K562 (cell line): ENCODE measurements around the gene USP48. TPM values are rescaled to one million over a fixed set of nuclear protein-coding genes. Genes with fewer than 3 reads are reported as not detected.

Source experiments
- BCL6 ChIP-seq: fragments of 250-450 bp; sonication (Bioruptor Pico); IDR thresholded peaks from 2 replicates; pipeline ENCODE4 v1.4.0; 2020
- BDP1 ChIP-seq: IDR thresholded peaks from 3 replicates; pipeline ENCODE4 v1.6.1; 2011; ENCODE audit not compliant: insufficient read length, insufficient read depth
- GABPA ChIP-seq: fragments of 200-800 bp; sonication (Bioruptor generic); conservative IDR thresholded peaks from 2 replicates; pipeline ENCODE4 v1.6.1; 2016; ENCODE audit warnings: low read depth, missing genetic modification characterization, missing compliant biosample characterization
- HDAC2 ChIP-seq: fragments of 450-650 bp; IDR thresholded peaks from 2 replicates; pipeline ENCODE4 v1.6.1; 2016; ENCODE audit warnings: mild to moderate bottlenecking
- HLTF ChIP-seq: fragments of 450-650 bp; IDR thresholded peaks from 2 replicates; pipeline ENCODE4 v1.6.1; 2016
- MTA1 ChIP-seq: fragments of 450-650 bp; IDR thresholded peaks from 2 replicates; pipeline ENCODE4 v1.6.1; 2017; ENCODE audit warnings: borderline replicate concordance
- NONO ChIP-seq, 2 experiments: fragments of 200-400 bp in 1 of 2; fragments of 450-650 bp in 1 of 2; formaldehyde crosslinking in 1 of 2; IDR thresholded peaks; 2 replicates each; pipeline ENCODE4 v1.6.1; 2017; ENCODE audit warnings: low read depth in 2 of 2, mild to moderate bottlenecking in 2 of 2, moderate library complexity in 2 of 2, low read length in 1 of 2
- SIN3A ChIP-seq, 2 experiments: fragments of 150-350 bp in 1 of 2; IDR thresholded peaks; 2 replicates each; pipeline ENCODE4 v1.6.1; 2011 to 2016; ENCODE audit warnings: borderline replicate concordance in 2 of 2, low read depth in 2 of 2, low read length in 2 of 2, mild to moderate bottlenecking in 2 of 2, moderate library complexity in 2 of 2; ENCODE audit not compliant: control insufficient read depth in 1 of 2
- STAT5B ChIP-seq: fragments of 250-450 bp; sonication (Bioruptor Pico); IDR thresholded peaks from 2 replicates; pipeline ENCODE4 v1.8.0; 2021; ENCODE audit warnings: mild to moderate bottlenecking, inconsistent platforms
- ZFP36 ChIP-seq: fragments of 150-350 bp; IDR thresholded peaks from 2 replicates; pipeline ENCODE4 v1.6.1; 2018; ENCODE audit warnings: low read length, low read depth; ENCODE audit not compliant: partially characterized antibody
- polyA plus RNA-seq, 8 experiments: library from polyadenylated mRNA; depleted of rRNA in 4 of 8; stranded (reverse) in 5 of 8; unstranded in 3 of 8; fragments of >200 nt; fragmentation: Nextera tagmentation in 2 of 8; fragmentation: Illumina TruSeq in 1 of 8; extraction: Ambion mirVana in 2 of 8; extraction: Trizol in 1 of 8; gene quantifications; 2 replicates each; pipeline versions ENCODE4 v1.2.1 to v1.2.3, GENCODE V29; 2011 to 2014; ENCODE audit warnings: inconsistent platforms in 1 of 8, missing spikeins in 1 of 8
- total RNA-seq, 7 experiments: library from RNA; depleted of rRNA in 6 of 7; stranded (reverse); fragments of >200 nt in 6 of 7; fragmentation: Illumina TruSeq in 2 of 7; extraction: Trizol in 2 of 7; gene quantifications; 2 replicates each; pipeline versions ENCODE4 v1.2.1 to v1.2.3, GENCODE V29; 2011 to 2021; ENCODE audit warnings: low replicate concordance in 1 of 7
- TF ChIP-seq, protein P1 (sequence below): fragments of 450-650 bp; IDR thresholded peaks from 2 replicates; pipeline ENCODE4 v1.6.1; 2014; ENCODE audit warnings: low read depth, mild to moderate bottlenecking, moderate library complexity, borderline replicate concordance
- TF ChIP-seq, protein P2 (sequence below): IDR thresholded peaks from 2 replicates; pipeline ENCODE4 v1.6.1; 2012; ENCODE audit warnings: low read depth, low read length, improper control_type of control experiment, borderline replicate concordance
- TF ChIP-seq, protein P3 (sequence below), 2 experiments: fragments of 450-650 bp; formaldehyde crosslinking in 1 of 2; IDR thresholded peaks; 2 replicates each; pipeline versions ENCODE4 v1.4.0 to v1.6.1; 2014 to 2020; ENCODE audit warnings: mild to moderate bottlenecking in 2 of 2, borderline replicate concordance in 1 of 2, low read depth in 1 of 2
- TF ChIP-seq, protein P4 (sequence below): fragments of 450-650 bp; IDR thresholded peaks from 2 replicates; pipeline ENCODE4 v1.6.1; 2016; ENCODE audit warnings: borderline replicate concordance

USP48 gene
- total and polyA plus RNA-seq, 9 of the 15 experiments (the other 6 are each of a cell fraction or from before 2014, with no cell fraction given) = 23.3 to 123 (median 106) TPM

DNA sequence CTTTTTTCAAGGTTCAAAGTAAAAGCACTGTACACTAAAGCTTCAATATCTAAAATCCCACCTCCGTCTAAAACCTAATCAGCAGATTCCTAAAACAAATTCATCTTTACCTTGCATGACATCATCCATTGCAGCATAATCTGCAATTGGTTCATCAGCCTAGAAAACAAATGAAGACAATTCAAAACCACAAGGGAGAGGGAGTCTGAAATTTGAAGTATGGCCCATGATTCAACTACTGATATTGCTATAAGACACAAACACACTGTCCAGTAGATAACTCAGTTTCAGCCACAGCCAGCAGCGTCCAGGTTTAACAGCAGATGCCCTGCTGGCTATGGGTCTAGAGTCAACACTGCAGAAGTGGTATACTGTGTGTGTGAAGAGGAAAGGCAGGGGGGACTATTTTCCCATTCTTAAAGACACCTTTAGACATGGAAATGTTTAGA is 95.8 kb downstream of the USP48 start (continued):
- no peak for TF ChIP-seq BCL6 (CRISPR knock-in tag)
- TF ChIP-seq, protein P1, sequence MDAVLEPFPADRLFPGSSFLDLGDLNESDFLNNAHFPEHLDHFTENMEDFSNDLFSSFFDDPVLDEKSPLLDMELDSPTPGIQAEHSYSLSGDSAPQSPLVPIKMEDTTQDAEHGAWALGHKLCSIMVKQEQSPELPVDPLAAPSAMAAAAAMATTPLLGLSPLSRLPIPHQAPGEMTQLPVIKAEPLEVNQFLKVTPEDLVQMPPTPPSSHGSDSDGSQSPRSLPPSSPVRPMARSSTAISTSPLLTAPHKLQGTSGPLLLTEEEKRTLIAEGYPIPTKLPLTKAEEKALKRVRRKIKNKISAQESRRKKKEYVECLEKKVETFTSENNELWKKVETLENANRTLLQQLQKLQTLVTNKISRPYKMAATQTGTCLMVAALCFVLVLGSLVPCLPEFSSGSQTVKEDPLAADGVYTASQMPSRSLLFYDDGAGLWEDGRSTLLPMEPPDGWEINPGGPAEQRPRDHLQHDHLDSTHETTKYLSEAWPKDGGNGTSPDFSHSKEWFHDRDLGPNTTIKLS = no peak; the same call in 1 of the 2 replicates
- no peak for TF ChIP-seq NONO (IDR thresholded peaks at IDR 0.05; ENCODE audit: low read depth in 2 of 2, low read length in 1 of 2)
- TF ChIP-seq, protein P2, sequence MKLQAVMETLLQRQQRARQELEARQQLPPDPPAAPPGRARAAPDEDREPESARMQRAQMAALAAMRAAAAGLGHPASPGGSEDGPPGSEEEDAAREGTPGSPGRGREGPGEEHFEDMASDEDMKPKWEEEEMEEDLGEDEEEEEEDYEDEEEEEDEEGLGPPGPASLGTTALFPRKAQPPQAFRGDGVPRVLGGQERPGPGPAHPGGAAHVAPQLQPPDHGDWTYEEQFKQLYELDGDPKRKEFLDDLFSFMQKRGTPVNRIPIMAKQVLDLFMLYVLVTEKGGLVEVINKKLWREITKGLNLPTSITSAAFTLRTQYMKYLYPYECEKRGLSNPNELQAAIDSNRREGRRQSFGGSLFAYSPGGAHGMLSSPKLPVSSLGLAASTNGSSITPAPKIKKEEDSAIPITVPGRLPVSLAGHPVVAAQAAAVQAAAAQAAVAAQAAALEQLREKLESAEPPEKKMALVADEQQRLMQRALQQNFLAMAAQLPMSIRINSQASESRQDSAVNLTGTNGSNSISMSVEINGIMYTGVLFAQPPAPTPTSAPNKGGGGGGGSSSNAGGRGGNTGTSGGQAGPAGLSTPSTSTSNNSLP = peak; percentile 94; the same call in 1 of the 2 replicates
- TF ChIP-seq HLTF = no peak
- TF ChIP-seq, protein P3, sequence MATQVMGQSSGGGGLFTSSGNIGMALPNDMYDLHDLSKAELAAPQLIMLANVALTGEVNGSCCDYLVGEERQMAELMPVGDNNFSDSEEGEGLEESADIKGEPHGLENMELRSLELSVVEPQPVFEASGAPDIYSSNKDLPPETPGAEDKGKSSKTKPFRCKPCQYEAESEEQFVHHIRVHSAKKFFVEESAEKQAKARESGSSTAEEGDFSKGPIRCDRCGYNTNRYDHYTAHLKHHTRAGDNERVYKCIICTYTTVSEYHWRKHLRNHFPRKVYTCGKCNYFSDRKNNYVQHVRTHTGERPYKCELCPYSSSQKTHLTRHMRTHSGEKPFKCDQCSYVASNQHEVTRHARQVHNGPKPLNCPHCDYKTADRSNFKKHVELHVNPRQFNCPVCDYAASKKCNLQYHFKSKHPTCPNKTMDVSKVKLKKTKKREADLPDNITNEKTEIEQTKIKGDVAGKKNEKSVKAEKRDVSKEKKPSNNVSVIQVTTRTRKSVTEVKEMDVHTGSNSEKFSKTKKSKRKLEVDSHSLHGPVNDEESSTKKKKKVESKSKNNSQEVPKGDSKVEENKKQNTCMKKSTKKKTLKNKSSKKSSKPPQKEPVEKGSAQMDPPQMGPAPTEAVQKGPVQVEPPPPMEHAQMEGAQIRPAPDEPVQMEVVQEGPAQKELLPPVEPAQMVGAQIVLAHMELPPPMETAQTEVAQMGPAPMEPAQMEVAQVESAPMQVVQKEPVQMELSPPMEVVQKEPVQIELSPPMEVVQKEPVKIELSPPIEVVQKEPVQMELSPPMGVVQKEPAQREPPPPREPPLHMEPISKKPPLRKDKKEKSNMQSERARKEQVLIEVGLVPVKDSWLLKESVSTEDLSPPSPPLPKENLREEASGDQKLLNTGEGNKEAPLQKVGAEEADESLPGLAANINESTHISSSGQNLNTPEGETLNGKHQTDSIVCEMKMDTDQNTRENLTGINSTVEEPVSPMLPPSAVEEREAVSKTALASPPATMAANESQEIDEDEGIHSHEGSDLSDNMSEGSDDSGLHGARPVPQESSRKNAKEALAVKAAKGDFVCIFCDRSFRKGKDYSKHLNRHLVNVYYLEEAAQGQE (IDR thresholded peaks at IDR 0.05; ENCODE audit: borderline replicate concordance) = peak; percentile 57
- TF ChIP-seq, protein P3 (CRISPR knock-in tag; IDR thresholded peaks at IDR 0.05; ENCODE audit: low read depth) = no peak
- TF ChIP-seq SIN3A (IDR thresholded peaks at IDR 0.05; ENCODE audit: borderline replicate concordance in 2 of 2, control insufficient read depth in 1 of 2, low read depth in 2 of 2, low read length in 2 of 2) = no peak
- TF ChIP-seq GABPA (tag) = no peak
- TF ChIP-seq MTA1 = peak; percentile 32; the same call in 1 of the 2 replicates
- TF ChIP-seq STAT5B = no peak
- TF ChIP-seq, protein P4, sequence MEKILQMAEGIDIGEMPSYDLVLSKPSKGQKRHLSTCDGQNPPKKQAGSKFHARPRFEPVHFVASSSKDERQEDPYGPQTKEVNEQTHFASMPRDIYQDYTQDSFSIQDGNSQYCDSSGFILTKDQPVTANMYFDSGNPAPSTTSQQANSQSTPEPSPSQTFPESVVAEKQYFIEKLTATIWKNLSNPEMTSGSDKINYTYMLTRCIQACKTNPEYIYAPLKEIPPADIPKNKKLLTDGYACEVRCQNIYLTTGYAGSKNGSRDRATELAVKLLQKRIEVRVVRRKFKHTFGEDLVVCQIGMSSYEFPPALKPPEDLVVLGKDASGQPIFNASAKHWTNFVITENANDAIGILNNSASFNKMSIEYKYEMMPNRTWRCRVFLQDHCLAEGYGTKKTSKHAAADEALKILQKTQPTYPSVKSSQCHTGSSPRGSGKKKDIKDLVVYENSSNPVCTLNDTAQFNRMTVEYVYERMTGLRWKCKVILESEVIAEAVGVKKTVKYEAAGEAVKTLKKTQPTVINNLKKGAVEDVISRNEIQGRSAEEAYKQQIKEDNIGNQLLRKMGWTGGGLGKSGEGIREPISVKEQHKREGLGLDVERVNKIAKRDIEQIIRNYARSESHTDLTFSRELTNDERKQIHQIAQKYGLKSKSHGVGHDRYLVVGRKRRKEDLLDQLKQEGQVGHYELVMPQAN = no peak
- peak; percentile 72; the same call in 1 of the 2 replicates for TF ChIP-seq HDAC2
- TF ChIP-seq ZFP36 = no peak
- TF ChIP-seq BDP1 = no peak
